Endothelial cell of umbilical vein (primary cell): ENCODE data around the gene SNU13. TPM values are rescaled to one million over a fixed set of nuclear protein-coding genes. Genes with fewer than 3 reads are reported as not detected.

Experiments used
- BruUV-seq: library from RNA; stranded (reverse); fragments of 400-500 nt; replicated peaks from 2 replicates; lab custom pipeline; 2021; lab: Mats Ljungman, UMichigan
- CTCF ChIA-PET: fragments of 300-600, 350-600 bp; sonication (Branson Sonifier 250); formaldehyde crosslinking; loops from one replicate; lab custom pipeline; 2021; ENCODE audit warnings: antibody characterized with exemption, inconsistent platforms; lab: Charles Lee
- POLR2A ChIA-PET: fragments of 300-600, 350-600 bp; sonication (Branson Sonifier 250); formaldehyde crosslinking; loops from one replicate; lab custom pipeline; 2021; ENCODE audit warnings: antibody characterized with exemption, inconsistent platforms; lab: Charles Lee
- DNase-seq: peaks from one replicate; pipeline ENCODE4 v3.0.0-alpha.2; 2011; ENCODE audit warnings: low read depth, low spot score
- FAIRE-seq: peaks from 2 replicates; lab custom pipeline; 2011; peaks lifted over from hg19 to GRCh38; lab: Jason Lieb, UNC
- H2AFZ ChIP-seq: 2 replicates; pipeline ENCODE4 v1.6.0; 2012; ENCODE audit warnings: low read depth, low read length, control low read depth, inconsistent platforms
- H3K27ac ChIP-seq: 2 replicates; pipeline ENCODE4 v1.5.1; 2011; ENCODE audit warnings: low read depth, mild to moderate bottlenecking, control low read depth, low read length, moderate library complexity; ENCODE audit not compliant: insufficient read depth
- H3K27me3 ChIP-seq, 2 experiments: 2 replicates each; pipeline versions ENCODE4 v1.6.0 to v1.6.1; 2011; ENCODE audit warnings: low read length in 2 of 2, mixed read lengths in 1 of 2; ENCODE audit not compliant: control insufficient read depth in 2 of 2, insufficient read depth in 2 of 2
- H3K36me3 ChIP-seq, 2 experiments: 2 replicates in 1 of 2; 3 replicates in 1 of 2; pipeline ENCODE4 v1.5.1; 2011; ENCODE audit warnings: low read length in 2 of 2, mild to moderate bottlenecking in 1 of 2, moderate library complexity in 1 of 2; ENCODE audit not compliant: control insufficient read depth in 2 of 2, insufficient read depth in 2 of 2; ENCODE audit errors: extremely low read depth in 1 of 2
- H3K4me1 ChIP-seq: 3 replicates; pipeline ENCODE4 v1.5.1; 2011; ENCODE audit warnings: mild to moderate bottlenecking, low read length; ENCODE audit not compliant: control insufficient read depth, insufficient read depth; ENCODE audit errors: extremely low read depth
- H3K4me2 ChIP-seq: 2 replicates; pipeline ENCODE4 v1.6.1; 2011; ENCODE audit warnings: low read length, control low read depth, mixed read lengths; ENCODE audit not compliant: insufficient read depth
- H3K4me3 ChIP-seq, 3 experiments: fragments of 200-600 bp in 1 of 3; sonication (generic), shearing (Covaris generic) in 1 of 3; replicated peaks in 1 of 3; 2 replicates each; pipeline ENCODE4 v1.5.1; 2011 to 2016; ENCODE audit warnings: control low read depth in 3 of 3, low read length in 3 of 3, mild to moderate bottlenecking in 2 of 3, inconsistent platforms in 1 of 3, low read depth in 1 of 3, moderate library complexity in 1 of 3; ENCODE audit not compliant: insufficient read depth in 1 of 3
- H3K79me2 ChIP-seq: 2 replicates; pipeline ENCODE4 v1.6.0; 2012; ENCODE audit warnings: low read length, inconsistent platforms; ENCODE audit not compliant: control insufficient read depth, insufficient read depth
- H3K9ac ChIP-seq: replicated peaks from 2 replicates; pipeline ENCODE3; 2011; ENCODE audit warnings: low read length, control low read depth; ENCODE audit not compliant: insufficient read depth; ENCODE audit errors: extremely low read depth
- H3K9me1 ChIP-seq: replicated peaks from 3 replicates; pipeline ENCODE4 v1.6.0; 2011; ENCODE audit warnings: mild to moderate bottlenecking, low read length; ENCODE audit not compliant: control insufficient read depth, insufficient read depth; ENCODE audit errors: extremely low read depth
- H3K9me3 ChIP-seq: replicated peaks from 2 replicates; pipeline ENCODE4 v1.5.1; 2012; ENCODE audit warnings: low read length, inconsistent platforms; ENCODE audit not compliant: control insufficient read depth, insufficient read depth
- H4K20me1 ChIP-seq: replicated peaks from 2 replicates; pipeline ENCODE3; 2011; ENCODE audit warnings: mild to moderate bottlenecking, low read length; ENCODE audit not compliant: control insufficient read depth, insufficient read depth; ENCODE audit errors: extremely low read depth
- CTCF ChIP-seq, 2 donors: IDR thresholded peaks; 1 replicate in 1 of 2; 2 replicates in 1 of 2; pipeline ENCODE4 v1.5.1; 2011; ENCODE audit warnings: low read length in 2 of 2, mild to moderate bottlenecking in 2 of 2, moderate library complexity in 2 of 2, control low read depth in 1 of 2, inconsistent platforms in 1 of 2, low read depth in 1 of 2; ENCODE audit not compliant: insufficient read depth in 1 of 2; ENCODE audit errors: extremely low read depth in 1 of 2
- EZH2 ChIP-seq: IDR thresholded peaks from 2 replicates; pipeline ENCODE4 v1.6.1; 2012; ENCODE audit warnings: borderline replicate concordance, low read depth, mild to moderate bottlenecking, moderate library complexity, low read length, inconsistent platforms; ENCODE audit not compliant: severe bottlenecking
- FOS ChIP-seq: IDR thresholded peaks from 2 replicates; pipeline ENCODE4 v1.6.1; 2011; ENCODE audit warnings: mild to moderate bottlenecking, low read length, moderate library complexity, borderline replicate concordance; ENCODE audit not compliant: insufficient read depth
- GATA2 ChIP-seq: IDR thresholded peaks from 2 replicates; pipeline ENCODE4 v1.7.0; 2011; ENCODE audit warnings: low read depth, mild to moderate bottlenecking, moderate library complexity, mixed read lengths, low read length; ENCODE audit not compliant: insufficient read length, insufficient read depth
- JUN ChIP-seq: IDR thresholded peaks from 2 replicates; pipeline ENCODE4 v1.6.1; 2011; ENCODE audit warnings: borderline replicate concordance, low read depth; ENCODE audit not compliant: insufficient read length, insufficient read depth
- MAX ChIP-seq: IDR thresholded peaks from 2 replicates; pipeline ENCODE4 v1.6.1; 2011; ENCODE audit not compliant: insufficient read depth, insufficient read length
- MYC ChIP-seq: IDR thresholded peaks from one replicate; pipeline ENCODE4 v1.6.1; 2011; ENCODE audit warnings: mild to moderate bottlenecking, low read depth, low read length
- POLR2A ChIP-seq: IDR thresholded peaks from 2 replicates; pipeline ENCODE4 v1.6.1; 2012; ENCODE audit warnings: low read depth, mild to moderate bottlenecking, control low read depth, low read length
- POLR2AphosphoS5 ChIP-seq: IDR thresholded peaks from 2 replicates; pipeline ENCODE4 v1.6.1; 2012; ENCODE audit warnings: low read depth, mild to moderate bottlenecking, control low read depth, low read length, moderate library complexity; ENCODE audit not compliant: insufficient read depth
- dilution Hi-C: fragments of 300-500 bp; cut with MboI; formaldehyde crosslinking; loops from one replicate; pipeline ENCODE4 v1.15.0; 2019; ENCODE audit warnings: low sequenced_read_pairs; ENCODE audit not compliant: extremely low pct_ligation_motif_present
- intact Hi-C: fragments of 100-400 bp; cut with micrococcal nuclease; formaldehyde crosslinking; loops from one replicate; pipeline ENCODE4 v1.10.0; 2022
- polyA plus RNA-seq, 4 experiments: library from polyadenylated mRNA; depleted of rRNA in 3 of 4; stranded (reverse) in 3 of 4; unstranded in 1 of 4; fragments of >200 nt; gene quantifications; 2 replicates each; pipeline versions ENCODE4 v1.2.1 to v1.2.3, GENCODE V29; 2011 to 2012; ENCODE audit warnings: missing spikeins in 1 of 4
- total RNA-seq: library from RNA; stranded (reverse); gene quantifications from 2 replicates; pipeline ENCODE4 v1.2.3, GENCODE V29; 2021

Gene SNU13
- total and polyA plus RNA-seq, 2 donors (not counting 3 experiments of a cell fraction or from before 2014, with no cell fraction given), result 138 to 194 TPM

- no peaks in the 10 kb centered on the region for H4K20me1 ChIP-seq
- no peak overlapping the region for H3K4me2 ChIP-seq
- POLR2A ChIA-PET, result no interaction called here
- no peak overlapping the region for H3K27ac ChIP-seq
- CTCF ChIA-PET, result no interaction called here
- no peak for DNase-seq
- H3K79me2 ChIP-seq, result peaks cover 22% of the 10 kb centered on the region
- H3K4me3 ChIP-seq, result no peak overlapping the region
- H3K36me3 ChIP-seq, result peaks cover 10 to 28% of the 10 kb centered on the region in 2 experiments
- H3K9me3 ChIP-seq, result no peaks in the 10 kb centered on the region
- no peak overlapping the region for H2AFZ ChIP-seq
- intact Hi-C loops (no loop called here), dilution Hi-C loops (no loop called here)
- no peaks in the 10 kb centered on the region for H3K27me3 ChIP-seq
- TF ChIP-seq MYC, result no peak
- TF ChIP-seq CTCF (IDR thresholded peaks at IDR 0.05; ENCODE audit: extremely low read depth in 1 of 2, insufficient read depth in 1 of 2, low read depth in 1 of 2, low read length in 2 of 2), result no peak
- no peak for TF ChIP-seq POLR2AphosphoS5
- no peak for TF ChIP-seq MAX
- no peak for TF ChIP-seq EZH2
- TF ChIP-seq JUN, result no peak
- TF ChIP-seq FOS, result no peak
- TF ChIP-seq POLR2A, result no peak
- no peak for TF ChIP-seq GATA2
- H3K9ac ChIP-seq, result no peak overlapping the region
- no peak for FAIRE-seq
- H3K4me1 ChIP-seq, result peaks cover 7% of the 10 kb centered on the region
- no peaks in the 10 kb centered on the region for H3K9me1 ChIP-seq
- BruUV-seq, result no TSS peak
These were observed 40.9 kb downstream of the SNU13 start for GRCh38 chr22:41647771-41648170.
